Measurements from ENCODE around the gene SSR3. TPM values are rescaled to one million over a fixed set of nuclear protein-coding genes. Genes with fewer than 3 reads are reported as not detected.

SSR3 gene
- total RNA-seq, 1 experiment from 2014 or later: 531 TPM

DNA sequence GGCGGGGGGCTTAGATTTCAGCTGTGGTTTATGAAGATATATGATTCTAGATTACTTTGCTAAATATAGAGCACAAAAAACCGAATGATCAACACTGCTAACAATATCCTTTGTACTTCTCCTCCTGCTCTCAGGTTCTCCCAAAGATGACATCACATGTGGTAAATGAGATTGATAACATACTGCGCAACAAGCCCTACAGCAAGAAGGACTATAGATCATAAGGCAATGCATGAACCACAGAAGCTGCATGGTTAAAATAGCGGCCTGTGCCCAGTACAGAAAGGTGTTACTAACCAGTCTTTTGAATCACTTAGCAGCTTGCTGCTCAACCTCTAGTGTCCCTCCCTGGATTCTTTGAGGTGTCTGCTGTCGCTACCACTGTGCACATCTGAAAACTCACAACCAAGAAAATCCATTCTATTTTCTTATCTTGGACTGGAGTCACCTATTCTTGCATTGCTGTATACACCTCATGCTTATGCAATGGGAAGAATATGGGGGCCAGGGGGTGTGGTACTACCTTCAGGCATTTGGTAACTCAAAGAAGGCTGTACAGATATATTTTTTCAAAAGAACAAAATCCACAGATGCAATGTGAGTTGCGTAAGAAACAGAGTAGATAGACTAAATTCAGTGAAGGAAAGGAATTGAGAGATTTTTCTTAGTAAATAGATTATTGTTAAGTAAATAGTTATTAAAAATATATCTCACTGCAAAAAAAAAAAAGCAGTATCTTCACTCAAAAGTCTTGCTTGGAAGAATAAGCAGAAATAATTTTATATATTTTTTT lies 18.2 kb downstream of the SSR3 start:
- intact Hi-C loops (cut with micrococcal nuclease; ENCODE audit: unreplicated experiment): loop anchor here (5.0 kb wide), 1 partner anchor 601 kb away; no protein-coding TSS in a partner anchor
- DNase-seq (ENCODE audit: low spot score): no peak
- TF ChIP-seq CTCF (conservative IDR thresholded peaks at IDR 0.05; ENCODE audit: low read depth, low read length) (no peak), EZH2 (IDR thresholded peaks at IDR 0.05; ENCODE audit: borderline replicate concordance, low read depth, low read length, poor library complexity, severe bottlenecking) (no peak)
- H3K9me3 ChIP-seq (ENCODE audit: low read depth, low read length, poor library complexity, severe bottlenecking): no peaks in the 10 kb centered on the region
- no peak overlapping the region for H3K4me3 ChIP-seq (ENCODE audit: low read depth, low read length, poor library complexity, severe bottlenecking)
- ChIA-PET POLR2A (ENCODE audit: low non-redundant PET) (no interaction called here), CTCF (no interaction called here)
- no TSS peak for BruUV-seq (replicated peaks)
- H3K27ac ChIP-seq (ENCODE audit: low read depth, low read length, poor library complexity, severe bottlenecking): peak overlapping the region; percentile 60
- peaks cover 51% of the 10 kb centered on the region for H3K36me3 ChIP-seq (ENCODE audit: insufficient read depth, low read length, poor library complexity, severe bottlenecking)
- H3K27me3 ChIP-seq (replicated peaks; ENCODE audit: insufficient read depth, low read depth, low read length, poor library complexity): no peaks in the 10 kb centered on the region
- H3K4me1 ChIP-seq (ENCODE audit: insufficient read depth, low read length, poor library complexity, severe bottlenecking): peaks cover 62% of the 10 kb centered on the region

GRCh38 chr3:156535798-156536197 lies 19.1 kb downstream of the SSR3 start:
- intact Hi-C loops (cut with micrococcal nuclease; ENCODE audit: unreplicated experiment): loop anchor here (5.0 kb wide), 1 partner anchor 602 kb away; no protein-coding TSS in a partner anchor
- Histone ChIP-seq H3K27me3 (replicated peaks; ENCODE audit: insufficient read depth, low read depth, low read length, poor library complexity) (no peaks in the 10 kb centered on the region), H3K4me3 (ENCODE audit: low read depth, low read length, poor library complexity, severe bottlenecking) (no peak overlapping the region), H3K9me3 (ENCODE audit: low read depth, low read length, poor library complexity, severe bottlenecking) (no peaks in the 10 kb centered on the region), H3K4me1 (ENCODE audit: insufficient read depth, low read length, poor library complexity, severe bottlenecking) (peaks cover 52% of the 10 kb centered on the region), H3K27ac (ENCODE audit: low read depth, low read length, poor library complexity, severe bottlenecking) (peak overlapping the region; percentile 48), H3K36me3 (ENCODE audit: insufficient read depth, low read length, poor library complexity, severe bottlenecking) (peaks cover 42% of the 10 kb centered on the region)
- TF ChIP-seq EZH2 (IDR thresholded peaks at IDR 0.05; ENCODE audit: borderline replicate concordance, low read depth, low read length, poor library complexity, severe bottlenecking): no peak
- no peak for TF ChIP-seq CTCF (conservative IDR thresholded peaks at IDR 0.05; ENCODE audit: low read depth, low read length)
- POLR2A ChIA-PET (ENCODE audit: low non-redundant PET): interaction anchor here (0.6 kb wide), 1 partner anchor 19 kb away, joined by 6 read pairs; the partner anchor contains the start of gene SSR3
- CTCF ChIA-PET: interaction anchor here (0.6 to 1.3 kb wide), 3 partner anchors 359 to 602 kb away, joined by 3 to 7 read pairs (median 4); no protein-coding TSS in a partner anchor
- DNase-seq (ENCODE audit: low spot score): no peak
- BruUV-seq (replicated peaks): no TSS peak

DNA sequence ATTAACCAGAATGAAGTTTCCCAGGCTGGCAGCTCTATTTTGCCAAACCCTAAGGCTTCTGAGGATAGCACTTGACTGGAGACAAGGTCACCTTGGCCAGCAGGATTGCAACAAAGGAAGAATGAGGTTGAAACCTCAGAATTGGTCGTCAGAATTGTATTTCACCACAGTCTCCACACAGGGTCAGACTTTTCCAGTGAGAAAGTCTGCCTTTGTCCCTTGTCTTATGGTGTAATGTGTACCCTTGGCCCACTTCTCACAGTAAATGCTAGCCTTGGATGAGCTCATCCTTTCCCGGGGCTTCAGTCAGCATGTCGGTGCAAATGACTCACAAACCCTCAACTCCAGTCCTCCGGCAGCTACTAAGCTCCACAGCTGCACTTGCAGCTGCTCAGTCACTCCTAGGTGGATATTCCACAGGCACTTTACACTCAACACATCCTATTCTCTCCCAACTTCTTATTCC lies 19.7 kb downstream of the SSR3 start:
- CTCF ChIA-PET: interaction anchor here (0.6 to 1.3 kb wide), 4 partner anchors 360 to 602 kb away, joined by 3 to 7 read pairs (median 4); no protein-coding TSS in a partner anchor
- H3K27me3 ChIP-seq (replicated peaks; ENCODE audit: insufficient read depth, low read depth, low read length, poor library complexity): no peaks in the 10 kb centered on the region
- DNase-seq (ENCODE audit: low spot score): peak; percentile 92

More for the DNA sequence above, 19.7 kb downstream of the SSR3 start:
- peak overlapping the region; percentile 48 for H3K27ac ChIP-seq (ENCODE audit: low read depth, low read length, poor library complexity, severe bottlenecking)
- H3K4me1 ChIP-seq (ENCODE audit: insufficient read depth, low read length, poor library complexity, severe bottlenecking): peaks cover 48% of the 10 kb centered on the region
- TF ChIP-seq EZH2 (IDR thresholded peaks at IDR 0.05; ENCODE audit: borderline replicate concordance, low read depth, low read length, poor library complexity, severe bottlenecking) (no peak), CTCF (conservative IDR thresholded peaks at IDR 0.05; ENCODE audit: low read depth, low read length) (peak; percentile 33; the same call in 1 of the 2 replicates)
- peaks cover 36% of the 10 kb centered on the region for H3K36me3 ChIP-seq (ENCODE audit: insufficient read depth, low read length, poor library complexity, severe bottlenecking)
- intact Hi-C loops (cut with micrococcal nuclease; ENCODE audit: unreplicated experiment): loop anchor here (5.0 kb wide), 1 partner anchor 602 kb away; no protein-coding TSS in a partner anchor
- POLR2A ChIA-PET (ENCODE audit: low non-redundant PET): interaction anchor here (0.6 to 0.7 kb wide), 2 partner anchors 20 to 31 kb away, joined by 3 to 6 read pairs; partner anchors contain the start of gene SSR3
- H3K4me3 ChIP-seq (ENCODE audit: low read depth, low read length, poor library complexity, severe bottlenecking): no peak overlapping the region
- BruUV-seq (replicated peaks): no TSS peak
- no peaks in the 10 kb centered on the region for H3K9me3 ChIP-seq (ENCODE audit: low read depth, low read length, poor library complexity, severe bottlenecking)

Measured in A673 (cell line).